Caco-2 (cell line): ENCODE results near the gene SNX32. TPM values are rescaled to one million over a fixed set of nuclear protein-coding genes. Genes with fewer than 3 reads are reported as not detected.

Source experiments
- BruUV-seq: library from RNA; stranded (reverse); fragments of 400-500 nt; replicated peaks from 2 replicates; lab custom pipeline; 2021; lab: Mats Ljungman, UMichigan
- CTCF ChIA-PET: fragments of 300-600 bp; sonication (Branson Sonifier 250); formaldehyde crosslinking; loops from one replicate; lab custom pipeline; 2022; ENCODE audit warnings: antibody characterized with exemption; lab: Charles Lee
- POLR2A ChIA-PET: fragments of 300-600 bp; sonication (Branson Sonifier 250); formaldehyde crosslinking; loops from one replicate; lab custom pipeline; 2022; ENCODE audit warnings: antibody characterized with exemption; lab: Charles Lee
- DNase-seq, 2 experiments: peaks; one replicate each; pipeline versions ENCODE4 v3.0.0 to v3.0.0-alpha.2; 2020 to 2022
- H3K27me3 ChIP-seq: replicated peaks from 2 replicates; pipeline ENCODE4 v1.6.0; 2011; ENCODE audit warnings: low read length; ENCODE audit not compliant: control insufficient read depth, insufficient read depth
- H3K36me3 ChIP-seq: 2 replicates; pipeline ENCODE4 v1.5.1; 2011; ENCODE audit warnings: low read length; ENCODE audit not compliant: control insufficient read depth, insufficient read depth
- H3K4me1 ChIP-seq: fragments of 250-450 bp; sonication (Bioruptor Pico); 2 replicates; pipeline ENCODE4 v1.5.1; 2020; ENCODE audit warnings: mild to moderate bottlenecking
- H3K4me3 ChIP-seq: 2 replicates; pipeline ENCODE4 v1.5.1; 2011; ENCODE audit warnings: low read depth, mild to moderate bottlenecking, control low read depth, low read length
- H3K9me3 ChIP-seq: fragments of 250-450 bp; sonication (Bioruptor Pico); 2 replicates; pipeline ENCODE4 v1.5.1; 2020; ENCODE audit warnings: mild to moderate bottlenecking, moderate library complexity
- H3K27ac Mint-ChIP-seq: one replicate; pipeline ENCODE4 v1.8.0; 2022; ENCODE audit warnings: mixed read lengths; ENCODE audit not compliant: unreplicated experiment
- H3K27me3 Mint-ChIP-seq: one replicate; pipeline ENCODE4 v1.8.0; 2022; ENCODE audit warnings: mixed read lengths; ENCODE audit not compliant: insufficient read depth, unreplicated experiment
- H3K36me3 Mint-ChIP-seq: one replicate; pipeline ENCODE4 v1.8.0; 2022; ENCODE audit warnings: mild to moderate bottlenecking, mixed read lengths; ENCODE audit not compliant: insufficient read depth, unreplicated experiment
- H3K4me1 Mint-ChIP-seq: one replicate; pipeline ENCODE4 v1.8.0; 2022; ENCODE audit warnings: low read depth, mixed read lengths; ENCODE audit not compliant: unreplicated experiment
- H3K4me3 Mint-ChIP-seq: one replicate; pipeline ENCODE4 v1.8.0; 2022; ENCODE audit warnings: mild to moderate bottlenecking, moderate library complexity, mixed read lengths; ENCODE audit not compliant: unreplicated experiment
- H3K9me3 Mint-ChIP-seq: one replicate; pipeline ENCODE4 v1.8.0; 2022; ENCODE audit warnings: mixed read lengths; ENCODE audit not compliant: unreplicated experiment
- intact Hi-C: fragments of 100-400 bp; cut with micrococcal nuclease; formaldehyde crosslinking; loops from one replicate; pipeline ENCODE4 v1.10.0; 2022; ENCODE audit not compliant: unreplicated experiment
- total RNA-seq: library from RNA; stranded (reverse); gene quantifications from 2 replicates; pipeline ENCODE4 v1.2.3, GENCODE V29; 2022
- TF ChIP-seq, protein P1 (sequence below), 2 experiments: fragments of 200-600 bp in 1 of 2; IDR thresholded peaks; 1 replicate in 1 of 2; 2 replicates in 1 of 2; pipeline versions ENCODE4 v1.5.1 to v1.8.0; 2011 to 2022; ENCODE audit warnings: antibody characterized with exemption in 1 of 2, control low read depth in 1 of 2, inconsistent platforms in 1 of 2, low read depth in 1 of 2, low read length in 1 of 2, mild to moderate bottlenecking in 1 of 2, moderate library complexity in 1 of 2; ENCODE audit not compliant: insufficient read depth in 1 of 2, severe bottlenecking in 1 of 2, unreplicated experiment in 1 of 2

Gene SNX32
- total RNA-seq, 1 experiment from 2014 or later, result not detected

DNA sequence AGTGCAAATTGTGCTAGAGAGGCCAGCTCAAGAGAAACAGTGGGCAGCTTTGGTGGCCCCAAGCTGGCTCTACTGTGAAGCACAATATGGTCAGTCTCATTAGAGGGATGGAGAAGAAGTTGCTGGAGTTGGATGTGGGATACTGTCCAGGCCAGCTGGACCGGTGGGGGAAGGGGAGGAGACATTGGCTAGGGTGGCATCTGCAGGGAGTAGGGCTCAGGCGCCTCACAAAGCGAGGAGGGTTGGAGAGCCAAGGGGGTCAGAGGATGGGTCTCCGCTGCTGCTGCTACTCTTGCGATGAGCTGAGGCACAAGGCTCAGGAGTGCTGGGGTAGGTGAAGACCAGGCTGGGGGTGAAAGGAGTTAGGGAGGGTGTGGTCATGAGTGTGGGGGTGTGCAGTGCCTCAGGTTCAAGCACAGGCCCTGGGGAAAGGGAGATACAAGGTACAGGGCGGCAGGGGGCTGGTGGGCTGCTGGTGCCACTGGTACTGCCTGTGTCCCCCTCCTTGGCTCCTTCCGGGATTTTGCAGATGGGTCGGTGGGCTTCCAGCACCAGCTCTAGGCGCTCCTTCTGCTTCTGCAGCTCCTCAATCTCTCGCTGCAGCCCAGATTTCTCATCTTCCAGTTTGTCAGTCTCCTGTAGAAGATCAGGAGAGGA lies 59.0 kb downstream of the SNX32 start:
- Mint-ChIP-seq H3K27me3 (no peaks in the 10 kb centered on the region), H3K36me3 (peaks cover 30% of the 10 kb centered on the region), H3K4me1 (peaks cover 21% of the 10 kb centered on the region), H3K9me3 (no peaks in the 10 kb centered on the region), H3K27ac (no peak overlapping the region), H3K4me3 (no peak overlapping the region)
- TF ChIP-seq, protein P1, sequence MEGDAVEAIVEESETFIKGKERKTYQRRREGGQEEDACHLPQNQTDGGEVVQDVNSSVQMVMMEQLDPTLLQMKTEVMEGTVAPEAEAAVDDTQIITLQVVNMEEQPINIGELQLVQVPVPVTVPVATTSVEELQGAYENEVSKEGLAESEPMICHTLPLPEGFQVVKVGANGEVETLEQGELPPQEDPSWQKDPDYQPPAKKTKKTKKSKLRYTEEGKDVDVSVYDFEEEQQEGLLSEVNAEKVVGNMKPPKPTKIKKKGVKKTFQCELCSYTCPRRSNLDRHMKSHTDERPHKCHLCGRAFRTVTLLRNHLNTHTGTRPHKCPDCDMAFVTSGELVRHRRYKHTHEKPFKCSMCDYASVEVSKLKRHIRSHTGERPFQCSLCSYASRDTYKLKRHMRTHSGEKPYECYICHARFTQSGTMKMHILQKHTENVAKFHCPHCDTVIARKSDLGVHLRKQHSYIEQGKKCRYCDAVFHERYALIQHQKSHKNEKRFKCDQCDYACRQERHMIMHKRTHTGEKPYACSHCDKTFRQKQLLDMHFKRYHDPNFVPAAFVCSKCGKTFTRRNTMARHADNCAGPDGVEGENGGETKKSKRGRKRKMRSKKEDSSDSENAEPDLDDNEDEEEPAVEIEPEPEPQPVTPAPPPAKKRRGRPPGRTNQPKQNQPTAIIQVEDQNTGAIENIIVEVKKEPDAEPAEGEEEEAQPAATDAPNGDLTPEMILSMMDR (IDR thresholded peaks at IDR 0.05; ENCODE audit: insufficient read depth in 1 of 2, low read depth in 1 of 2, low read length in 1 of 2, severe bottlenecking in 1 of 2, unreplicated experiment in 1 of 2), result no peak
- Histone ChIP-seq H3K36me3 (no peaks in the 10 kb centered on the region), H3K27me3 (no peaks in the 10 kb centered on the region), H3K4me3 (no peak overlapping the region), H3K4me1 (peaks cover 18% of the 10 kb centered on the region), H3K9me3 (no peaks in the 10 kb centered on the region)
- POLR2A ChIA-PET, result no interaction called here
- no peak for DNase-seq
- no TSS peak for BruUV-seq
- CTCF ChIA-PET, result no interaction called here
- intact Hi-C loops, result no loop called here

DNA sequence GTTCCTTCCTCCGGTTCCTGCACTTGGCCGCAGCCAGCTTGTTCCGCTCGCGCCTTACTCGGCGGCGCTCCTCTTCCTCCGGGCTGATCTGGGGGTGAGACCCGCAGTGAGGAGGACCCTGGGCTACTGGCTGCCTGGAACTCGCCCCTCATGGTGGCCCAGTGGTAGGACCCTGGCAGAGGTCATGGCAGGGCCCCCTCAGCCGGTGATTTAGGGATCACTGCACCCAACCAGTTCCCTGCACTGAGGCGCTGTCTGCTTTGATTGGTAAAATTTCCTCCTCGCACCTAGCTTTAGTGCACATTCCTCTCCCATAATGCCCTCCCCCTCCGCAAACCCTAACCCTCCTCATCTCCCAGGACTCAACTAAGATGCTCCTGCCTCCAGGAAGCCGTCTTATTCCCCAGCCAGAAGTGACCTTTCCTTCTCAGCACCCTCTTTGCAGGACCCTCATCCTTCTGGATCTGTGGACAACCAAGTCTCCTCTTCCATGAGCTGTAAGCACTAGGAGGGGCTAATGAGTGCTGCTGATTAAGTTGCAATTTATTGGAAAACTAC lies 60.4 kb downstream of the SNX32 start:
- no TSS peak for BruUV-seq
- H3K27ac Mint-ChIP-seq, result no peak overlapping the region
- Histone ChIP-seq H3K27me3 (no peaks in the 10 kb centered on the region), H3K9me3 (no peaks in the 10 kb centered on the region), H3K4me1 (peaks cover 20% of the 10 kb centered on the region), H3K4me3 (no peak overlapping the region), H3K36me3 (no peaks in the 10 kb centered on the region)
- no peak for DNase-seq
- peaks cover 17% of the 10 kb centered on the region for H3K4me1 Mint-ChIP-seq
- intact Hi-C loops, result no loop called here
- TF ChIP-seq, protein P1 (IDR thresholded peaks at IDR 0.05; ENCODE audit: insufficient read depth in 1 of 2, low read depth in 1 of 2, low read length in 1 of 2, severe bottlenecking in 1 of 2, unreplicated experiment in 1 of 2), result no peak
- H3K9me3 Mint-ChIP-seq, result no peaks in the 10 kb centered on the region
- H3K27me3 Mint-ChIP-seq, result no peaks in the 10 kb centered on the region
- ChIA-PET POLR2A (interaction anchor here (0.5 kb wide), 1 partner anchor 108 kb away, joined by 4 read pairs; the partner anchor contains the start of genes BANF1 and EIF1AD), CTCF (no interaction called here)
- peaks cover 30% of the 10 kb centered on the region for H3K36me3 Mint-ChIP-seq
- H3K4me3 Mint-ChIP-seq, result no peak overlapping the region

DNA sequence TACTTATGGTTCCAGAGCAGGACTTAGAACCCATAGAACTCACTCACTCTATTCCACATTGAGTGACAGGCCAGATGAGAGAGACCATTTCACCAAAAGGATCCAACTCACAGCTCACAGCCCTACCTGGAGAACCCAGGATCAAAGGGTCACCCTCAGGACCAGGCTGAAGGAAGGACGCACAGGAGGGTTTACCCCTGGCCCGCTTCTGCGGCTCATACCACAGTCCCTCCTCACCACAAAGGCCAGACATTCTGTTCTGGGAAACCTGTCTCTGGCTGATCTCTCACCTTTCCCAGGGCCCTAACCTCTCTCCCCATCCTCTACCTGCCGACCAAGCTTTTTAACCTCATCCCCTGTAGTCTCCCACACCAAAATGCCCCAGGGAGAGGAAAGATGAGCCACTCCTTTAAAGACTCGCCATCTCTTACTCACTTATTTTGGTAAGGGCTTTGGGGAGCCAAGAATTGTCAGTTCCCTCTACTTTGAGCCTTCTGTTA lies 61.8 kb downstream of the SNX32 start:
- no peaks in the 10 kb centered on the region; the same call in 1 of the 2 replicates for H3K27me3 ChIP-seq
- intact Hi-C loops, result no loop called here
- no peaks in the 10 kb centered on the region for H3K36me3 ChIP-seq
- Mint-ChIP-seq H3K27ac (no peak overlapping the region), H3K4me3 (no peak overlapping the region), H3K9me3 (no peaks in the 10 kb centered on the region), H3K27me3 (no peaks in the 10 kb centered on the region), H3K36me3 (peaks cover 29% of the 10 kb centered on the region), H3K4me1 (peaks cover 10% of the 10 kb centered on the region)
- no TSS peak for BruUV-seq
- H3K9me3 ChIP-seq, result no peaks in the 10 kb centered on the region
- TF ChIP-seq, protein P1 (IDR thresholded peaks at IDR 0.05; ENCODE audit: insufficient read depth in 1 of 2, low read depth in 1 of 2, low read length in 1 of 2, severe bottlenecking in 1 of 2, unreplicated experiment in 1 of 2), result no peak
- peaks cover 9% of the 10 kb centered on the region for H3K4me1 ChIP-seq
- DNase-seq, result no peak
- CTCF ChIA-PET, result interaction anchor here (1.2 to 1.4 kb wide), 2 partner anchors 11 to 36 kb away, joined by 3 read pairs; no protein-coding TSS in a partner anchor
- POLR2A ChIA-PET, result no interaction called here
- no peak overlapping the region for H3K4me3 ChIP-seq
